GM21390 (cell line): ENCODE measurements around the gene GCK.
"Not testable (repeated sequence)": the region's sequence is repeated elsewhere in the genome, so short reads cannot be mapped to it uniquely, and the experiment has no call there.

ENCODE experiments used
- ATAC-seq: cut with Tn5 transposase; IDR thresholded peaks from one replicate; pipeline ENCODE4 v1.9.1; 2021; ENCODE audit not compliant: unreplicated experiment

Gene GCK

GRCh38 chr7:44183386-44183785 lies 5.9 kb downstream of the GCK start:
- no peak for ATAC-seq

GRCh38 chr7:44182827-44183226 lies 6.4 kb downstream of the GCK start:
- no peak for ATAC-seq

DNA sequence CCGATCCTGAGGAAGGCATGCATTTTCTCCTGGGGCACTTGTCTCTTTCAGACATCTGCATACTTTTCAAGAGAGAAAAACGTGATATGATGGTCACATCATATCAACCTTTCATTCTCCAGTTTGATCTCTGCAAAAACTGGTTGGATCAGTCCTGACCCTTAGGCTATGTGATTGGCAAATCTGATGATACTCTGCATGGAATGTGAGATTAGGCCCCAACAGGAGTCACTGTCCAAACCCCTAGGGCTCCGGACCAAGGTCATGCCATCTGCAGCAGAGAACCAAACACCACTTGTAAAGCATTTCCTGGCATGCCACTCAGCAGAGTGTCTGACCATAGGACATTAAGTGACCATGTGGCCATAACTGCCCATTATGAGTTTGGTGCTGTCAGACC lies 8.6 kb downstream of the GCK start:
- ATAC-seq, result no peak

DNA sequence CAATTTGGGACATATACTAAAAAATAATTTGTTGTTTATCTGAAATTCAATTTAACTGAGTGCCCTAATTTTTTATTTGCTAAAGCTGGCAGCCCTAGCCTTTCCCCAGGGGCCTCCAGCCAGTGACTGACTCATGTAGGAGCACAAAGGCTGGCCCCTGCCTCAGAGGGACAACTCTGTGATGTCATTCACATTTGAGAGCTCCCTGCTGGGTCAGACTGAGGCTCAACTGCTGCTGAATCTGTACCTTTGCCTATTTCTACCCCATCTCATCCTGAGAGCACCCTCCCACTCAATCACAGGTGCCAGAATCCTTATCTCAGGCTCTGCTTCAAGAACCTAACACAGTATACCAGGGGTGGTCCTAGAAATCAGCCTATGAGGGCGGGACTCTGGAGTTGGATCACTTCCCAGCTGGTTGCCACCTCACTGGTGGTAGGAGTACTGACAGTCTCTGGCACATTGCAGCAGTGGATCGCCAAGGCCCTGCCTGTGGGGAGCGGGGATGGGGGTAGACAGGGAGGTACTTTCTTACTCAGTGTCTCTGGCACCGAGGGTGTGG lies 11.6 kb downstream of the GCK start:
- ATAC-seq, result no peak

DNA sequence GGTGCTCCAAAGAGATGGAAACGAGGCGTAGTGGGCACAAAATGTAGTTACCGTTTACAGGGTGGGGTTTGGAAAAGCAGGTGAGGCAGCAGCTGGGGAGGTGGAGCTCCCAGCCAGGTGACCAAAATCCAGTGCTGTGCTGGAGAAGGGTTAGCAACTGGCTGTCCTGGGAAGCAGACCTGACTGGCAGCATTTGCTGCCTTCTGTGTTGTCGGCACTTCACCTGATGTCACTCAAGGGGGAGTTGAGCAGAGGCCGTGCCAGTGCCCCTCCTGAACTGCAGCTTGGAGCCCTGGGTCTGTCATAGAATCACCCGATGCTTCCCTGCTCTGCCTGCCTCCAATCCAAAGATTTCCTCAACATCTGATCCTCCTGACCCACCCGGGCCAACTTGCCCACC lies 12.8 kb downstream of the GCK start:
- no peak for ATAC-seq

DNA sequence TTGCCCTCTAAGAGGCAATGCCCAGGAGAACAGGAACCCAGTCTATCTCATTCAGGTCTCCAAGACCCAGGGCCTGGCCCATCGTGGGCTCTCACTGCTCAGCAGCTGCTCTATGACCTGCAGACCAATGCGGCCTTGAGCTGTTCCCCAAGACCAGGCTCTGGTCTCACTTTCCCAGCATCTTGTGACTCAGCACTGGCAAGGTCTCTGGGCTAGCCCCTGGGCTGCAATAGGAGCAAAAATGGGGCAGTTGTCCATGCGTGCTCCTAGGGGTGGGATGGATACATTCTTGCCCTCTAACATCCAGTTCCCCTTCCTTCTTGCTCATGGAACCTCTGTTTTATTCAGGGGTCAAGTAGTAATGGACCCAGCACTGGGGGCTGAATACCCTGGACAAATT lies 13.5 kb downstream of the GCK start:
- ATAC-seq, result no peak

DNA sequence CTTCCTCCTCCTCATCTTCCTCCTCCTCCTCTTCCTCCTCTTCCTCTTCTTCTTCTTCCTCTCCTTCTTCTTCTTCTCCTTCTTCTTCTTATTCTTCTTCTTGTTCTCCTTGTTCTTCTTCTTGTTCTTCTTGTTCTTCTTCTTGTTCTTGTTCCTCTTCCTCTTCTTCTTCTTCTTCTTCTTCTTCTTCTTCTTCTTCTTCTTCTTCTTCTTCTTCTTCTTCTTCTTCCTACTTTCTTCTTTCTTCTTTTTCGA lies 14.6 kb downstream of the GCK start:
- ATAC-seq, result not testable (repeated sequence)

DNA sequence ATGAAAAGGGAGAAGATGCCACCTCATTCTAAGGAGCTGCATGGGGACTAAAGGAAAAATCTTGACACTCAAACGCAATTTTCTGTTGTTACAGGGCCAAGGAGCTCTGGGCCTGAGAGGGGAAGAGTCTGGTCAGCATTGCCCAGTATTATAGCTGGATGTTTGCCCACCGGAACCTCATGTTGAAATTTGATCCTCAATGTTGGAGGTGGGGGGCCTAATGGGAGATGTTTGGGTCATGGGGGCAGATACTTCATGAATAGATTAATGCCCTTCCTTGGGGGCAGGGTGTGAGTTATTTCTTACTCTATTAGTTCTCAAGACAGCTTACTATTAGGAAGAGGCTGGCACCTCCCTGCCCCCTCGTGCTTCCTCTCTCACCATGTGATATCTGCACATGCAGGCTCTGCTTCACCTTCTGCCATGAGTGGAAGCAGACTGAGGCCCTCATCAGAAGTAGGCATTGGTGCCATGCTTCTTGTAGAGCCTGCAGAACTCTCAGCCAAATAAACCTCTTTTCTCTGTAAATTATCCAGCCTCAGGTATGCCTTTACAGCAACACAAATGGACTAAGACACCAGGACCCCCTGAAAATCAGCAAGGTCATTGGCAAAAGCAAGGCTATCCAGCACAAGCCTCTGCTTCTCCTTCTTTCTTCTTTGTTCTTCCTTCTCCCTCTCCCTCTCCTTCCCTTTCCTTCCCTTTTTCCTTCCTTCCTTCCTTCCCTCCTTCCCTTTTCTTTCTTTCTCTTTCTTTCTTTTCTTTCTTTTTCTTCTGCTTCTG lies 15.1 kb downstream of the GCK start:
- ATAC-seq, result no peak

- ATAC-seq, result no peak
Observed at GRCh38 chr7:44172803-44173424, 16.3 kb downstream of the GCK start.

- no peak for ATAC-seq
Observed at GRCh38 chr7:44172352-44172751, 16.9 kb downstream of the GCK start.

- not testable (repeated sequence) for ATAC-seq
Observed at GRCh38 chr7:44171901-44172300, 17.3 kb downstream of the GCK start.

GRCh38 chr7:44167920-44168319 lies 21.3 kb downstream of the GCK start:
- no peak for ATAC-seq

GRCh38 chr7:44163591-44163990 lies 25.6 kb downstream of the GCK start:
- ATAC-seq, result no peak

DNA sequence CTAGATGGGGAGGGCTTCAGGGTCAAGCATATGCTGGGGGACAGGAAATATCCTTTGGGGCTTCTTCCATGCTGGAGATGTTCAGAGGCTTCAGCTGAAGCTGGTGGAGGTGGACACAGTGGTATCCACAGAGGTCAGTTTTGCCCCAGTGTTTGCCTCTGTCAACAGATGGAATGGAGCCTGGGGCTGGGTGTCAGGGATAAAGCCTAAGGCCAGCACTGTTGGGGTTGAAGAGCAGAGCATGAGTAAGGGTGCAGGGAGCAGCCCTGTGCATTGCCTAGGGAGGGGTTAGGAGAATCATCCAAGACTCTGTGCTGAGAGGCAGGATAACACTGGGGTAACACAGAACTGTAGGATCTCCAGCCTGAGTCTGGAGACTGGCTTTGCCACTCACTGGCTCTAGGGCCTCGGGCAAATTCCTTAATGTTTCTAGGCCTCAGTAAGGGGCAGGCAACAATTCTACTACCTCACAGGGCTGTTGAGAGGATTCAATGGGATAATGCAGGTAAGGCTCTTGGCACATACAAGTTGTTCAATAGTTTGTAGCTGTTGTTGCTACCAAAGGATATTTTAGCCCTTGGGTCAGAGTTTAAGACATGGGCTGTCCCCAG lies 26.3 kb downstream of the GCK start:
- ATAC-seq, result no peak

DNA sequence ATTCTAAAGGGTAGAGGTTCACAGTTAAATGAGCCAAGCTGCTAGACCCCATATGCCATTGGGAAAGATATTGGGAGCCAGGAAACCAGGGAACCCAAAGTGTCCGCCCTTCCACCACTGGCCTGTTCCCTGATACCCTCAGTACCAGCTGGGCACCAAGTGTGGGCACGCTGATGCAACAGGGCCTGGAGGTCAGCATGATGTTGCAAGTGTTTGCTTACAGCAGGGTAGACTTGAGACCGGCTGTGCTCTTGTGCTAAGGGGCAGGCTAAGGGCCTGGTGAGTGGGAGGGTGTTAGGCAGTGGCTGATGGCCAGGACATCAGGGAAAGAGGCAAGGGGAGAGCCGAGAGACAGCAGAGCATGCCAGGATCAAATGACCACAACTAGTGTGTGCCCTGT lies 27.1 kb downstream of the GCK start:
- ATAC-seq, result no peak

DNA sequence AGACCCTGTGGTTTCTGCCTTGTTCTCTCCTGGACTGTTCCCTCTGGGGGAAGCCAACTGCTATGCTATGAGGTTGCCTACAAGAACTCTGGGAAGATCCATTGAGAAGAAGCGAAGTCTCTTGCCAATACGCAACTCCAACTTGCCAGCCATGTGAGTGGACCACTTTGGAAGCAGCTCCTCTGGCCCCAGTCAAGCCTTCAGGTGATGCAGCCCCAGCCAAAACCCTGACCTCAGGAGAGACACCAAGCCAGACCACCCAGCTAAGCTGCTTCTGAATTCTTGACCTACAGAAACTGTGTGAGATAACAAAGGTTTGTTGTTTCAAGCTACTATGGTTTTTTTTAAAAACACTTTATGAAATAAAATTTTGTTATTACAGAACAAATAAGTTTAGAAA lies 27.9 kb downstream of the GCK start:
- ATAC-seq, result no peak

GRCh38 chr7:44159824-44160630 lies 29.2 kb downstream of the GCK start:
- ATAC-seq, result no peak

DNA sequence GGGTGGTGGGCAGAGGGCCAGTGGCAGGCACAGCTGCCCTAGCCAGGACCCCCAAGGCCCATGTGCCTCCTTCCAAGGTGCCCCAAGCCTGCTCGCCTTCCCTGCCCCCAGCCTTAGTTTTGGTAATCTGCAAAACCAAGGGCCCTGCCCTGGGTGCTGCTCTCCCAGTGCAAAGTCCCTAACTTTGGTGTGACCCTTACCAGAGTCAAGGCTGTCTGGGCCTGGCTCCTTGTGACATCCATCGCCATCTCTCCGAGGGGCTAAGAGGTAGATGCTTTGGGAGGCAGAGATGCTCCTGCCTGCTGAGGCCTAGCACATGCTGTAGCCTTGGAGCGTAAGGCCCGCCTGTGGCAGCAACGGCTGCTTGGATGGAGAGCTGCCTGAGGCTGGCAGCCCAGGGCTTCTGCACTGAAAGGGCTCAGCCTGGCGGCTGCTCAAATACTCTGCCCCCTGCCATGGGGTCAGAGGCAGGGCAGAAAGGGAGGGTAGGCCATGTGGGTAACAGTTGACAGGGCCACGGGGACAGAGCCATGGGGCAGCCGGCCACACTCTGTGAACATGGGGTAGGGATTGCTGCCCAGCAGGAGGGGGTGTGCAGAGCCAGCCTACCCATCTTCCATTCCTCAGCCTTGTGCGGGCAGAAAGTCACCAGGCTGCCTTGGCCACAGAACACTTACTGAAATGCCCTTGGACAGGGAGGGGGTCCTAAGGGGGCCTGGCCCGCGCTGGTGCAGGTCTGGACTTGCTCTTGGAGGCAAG lies 30.2 kb downstream of the GCK start:
- no peak for ATAC-seq

- no peak for ATAC-seq
Observed at GRCh38 chr7:44158096-44158872, 31.0 kb downstream of the GCK start.
